HepG2 (cell line): Measurements from ENCODE around the gene CDK18. TPM values are rescaled to one million over a fixed set of nuclear protein-coding genes. Genes with fewer than 3 reads are reported as not detected.

ENCODE experiments used
- HNF4G ChIP-seq, 2 experiments: sonication (generic) in 1 of 2; formaldehyde crosslinking in 1 of 2; IDR thresholded peaks; 2 replicates each; pipeline versions ENCODE4 v1.4.0 to v1.6.1; 2011 to 2020; ENCODE audit warnings: borderline replicate concordance in 2 of 2, low read depth in 2 of 2, mild to moderate bottlenecking in 2 of 2, low read length in 1 of 2, missing genetic modification reagents in 1 of 2, moderate library complexity in 1 of 2
- NCOA2 ChIP-seq: sonication (generic); formaldehyde crosslinking; IDR thresholded peaks from 2 replicates; pipeline ENCODE4 v1.8.0; 2022; ENCODE audit warnings: inconsistent platforms
- NFATC3 ChIP-seq: sonication (generic); formaldehyde crosslinking; IDR thresholded peaks from 2 replicates; pipeline ENCODE4 v1.5.1; 2020; ENCODE audit warnings: mild to moderate bottlenecking, missing genetic modification reagents
- STAG1 ChIP-seq: sonication (generic); formaldehyde crosslinking; IDR thresholded peaks from 2 replicates; pipeline ENCODE4 v1.4.0; 2020; ENCODE audit warnings: missing genetic modification reagents
- SYNCRIP ChIP-seq: fragments of 200-400 bp; formaldehyde crosslinking; IDR thresholded peaks from 2 replicates; pipeline ENCODE4 v1.6.1; 2018; ENCODE audit warnings: mild to moderate bottlenecking, low read depth, low read length; ENCODE audit not compliant: insufficient read depth
- YEATS2 ChIP-seq: sonication (generic); formaldehyde crosslinking; IDR thresholded peaks from 2 replicates; pipeline ENCODE4 v1.4.0; 2020; ENCODE audit warnings: missing genetic modification reagents, borderline replicate concordance
- ZBTB8A ChIP-seq: sonication (generic); formaldehyde crosslinking; IDR thresholded peaks from 2 replicates; pipeline ENCODE4 v1.4.0; 2020; ENCODE audit warnings: mild to moderate bottlenecking, low read depth, missing genetic modification reagents, borderline replicate concordance
- ZFP36L1 ChIP-seq: sonication (generic); formaldehyde crosslinking; IDR thresholded peaks from 2 replicates; pipeline ENCODE4 v1.8.0; 2022; ENCODE audit warnings: mild to moderate bottlenecking, missing genetic modification reagents, moderate library complexity
- ZFY ChIP-seq: sonication (generic); formaldehyde crosslinking; IDR thresholded peaks from 2 replicates; pipeline ENCODE4 v1.4.0; 2020; ENCODE audit warnings: missing genetic modification reagents
- ZNF501 ChIP-seq: sonication (generic); formaldehyde crosslinking; IDR thresholded peaks from 2 replicates; pipeline ENCODE4 v1.5.1; 2020; ENCODE audit warnings: mild to moderate bottlenecking, moderate library complexity, missing genetic modification reagents
- ZNF550 ChIP-seq: sonication (generic); formaldehyde crosslinking; IDR thresholded peaks from 2 replicates; pipeline ENCODE4 v1.4.0; 2020; ENCODE audit warnings: mild to moderate bottlenecking, missing genetic modification reagents, borderline replicate concordance
- ZNF619 ChIP-seq: sonication (generic); formaldehyde crosslinking; IDR thresholded peaks from 2 replicates; pipeline ENCODE4 v1.4.0; 2020; ENCODE audit warnings: mild to moderate bottlenecking, missing genetic modification reagents
- ZNF644 ChIP-seq: IDR thresholded peaks from 2 replicates; pipeline ENCODE4 v1.6.1; 2016; ENCODE audit warnings: low read depth
- ZNF703 ChIP-seq: sonication (generic); formaldehyde crosslinking; IDR thresholded peaks from 2 replicates; pipeline ENCODE4 v1.5.1; 2020; ENCODE audit warnings: missing genetic modification reagents, mild to moderate bottlenecking, moderate library complexity, borderline replicate concordance
- ZSCAN29 ChIP-seq: sonication (generic); formaldehyde crosslinking; conservative IDR thresholded peaks from 2 replicates; pipeline ENCODE4 v1.4.0; 2020; ENCODE audit warnings: mild to moderate bottlenecking, missing genetic modification reagents
- polyA plus RNA-seq, 8 experiments: library from polyadenylated mRNA; depleted of rRNA in 3 of 8; stranded (reverse) in 7 of 8; unstranded in 1 of 8; fragments of >200 nt; fragmentation: Illumina TruSeq in 4 of 8; extraction: Trizol in 4 of 8; gene quantifications; 2 replicates each; pipeline versions ENCODE4 v1.2.1 to v1.2.3, GENCODE V29; 2011 to 2016; ENCODE audit warnings: low read depth in 4 of 8, missing spikeins in 1 of 8, mixed read lengths in 1 of 8; ENCODE audit not compliant: insufficient read depth in 1 of 8
- total RNA-seq, 5 experiments: library from RNA; depleted of rRNA; stranded (reverse); fragments of >200 nt; fragmentation: Illumina TruSeq; extraction: Trizol; gene quantifications; 2 replicates each; pipeline ENCODE4 v1.2.3, GENCODE V29; 2016; ENCODE audit warnings: low read depth in 1 of 5
- TF ChIP-seq, protein P1 (sequence below): sonication (generic); formaldehyde crosslinking; IDR thresholded peaks from 2 replicates; pipeline ENCODE4 v1.5.0; 2020; ENCODE audit warnings: missing genetic modification reagents
- TF ChIP-seq, protein P2 (sequence below), 2 experiments: sonication (generic) in 1 of 2; formaldehyde crosslinking in 1 of 2; IDR thresholded peaks; 2 replicates each; pipeline versions ENCODE4 v1.5.1 to v1.6.1; 2011 to 2020; ENCODE audit warnings: borderline replicate concordance in 1 of 2, low read depth in 1 of 2, low read length in 1 of 2, mild to moderate bottlenecking in 1 of 2, missing genetic modification reagents in 1 of 2, moderate library complexity in 1 of 2
- TF ChIP-seq, protein P3 (sequence below): sonication (generic); formaldehyde crosslinking; IDR thresholded peaks from 2 replicates; pipeline ENCODE4 v1.4.0; 2020; ENCODE audit warnings: missing genetic modification reagents, borderline replicate concordance

Gene CDK18
- total and polyA plus RNA-seq, 2 of the 13 experiments (the other 11 are each of a cell fraction or from before 2014, with no cell fraction given), result 6.4 to 38.8 TPM

DNA sequence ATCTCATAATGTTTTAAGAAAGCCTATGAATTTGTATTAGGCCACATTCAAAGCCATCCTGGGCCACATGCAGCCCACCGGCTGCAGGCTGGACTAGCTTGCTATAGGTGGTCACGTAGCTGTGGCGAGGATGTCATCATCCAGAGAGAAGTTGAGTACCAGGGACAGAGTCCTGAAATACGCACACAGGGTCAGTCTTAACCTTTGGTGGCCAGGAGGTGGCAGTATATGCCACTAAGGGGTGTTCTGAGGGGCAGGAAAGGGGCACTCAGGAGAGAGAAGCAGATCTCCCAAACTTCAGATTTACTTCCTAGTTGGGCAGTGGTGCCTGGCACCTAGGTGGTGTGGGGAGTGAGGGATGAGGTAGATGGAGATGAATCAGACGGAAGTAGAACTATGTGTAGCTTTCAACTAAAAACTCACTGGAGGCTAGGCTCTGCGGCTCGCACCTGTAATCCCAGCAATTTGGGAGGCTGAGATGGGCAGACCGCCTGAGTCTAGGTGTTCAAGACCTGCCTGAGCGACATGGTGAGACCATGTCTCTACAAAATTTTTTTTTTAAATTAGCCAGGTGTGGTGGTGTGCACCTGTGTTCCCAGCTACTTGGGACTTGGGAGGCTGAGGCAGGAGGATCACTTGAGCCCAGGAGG lies 16.3 kb upstream of the CDK18 start (continued):
- peak; percentile 34; the same call in 1 of the 2 replicates for TF ChIP-seq ZNF550 (CRISPR knock-in tag)
- no peak for TF ChIP-seq ZNF619
- no peak for TF ChIP-seq ZNF644
- TF ChIP-seq, protein P1, sequence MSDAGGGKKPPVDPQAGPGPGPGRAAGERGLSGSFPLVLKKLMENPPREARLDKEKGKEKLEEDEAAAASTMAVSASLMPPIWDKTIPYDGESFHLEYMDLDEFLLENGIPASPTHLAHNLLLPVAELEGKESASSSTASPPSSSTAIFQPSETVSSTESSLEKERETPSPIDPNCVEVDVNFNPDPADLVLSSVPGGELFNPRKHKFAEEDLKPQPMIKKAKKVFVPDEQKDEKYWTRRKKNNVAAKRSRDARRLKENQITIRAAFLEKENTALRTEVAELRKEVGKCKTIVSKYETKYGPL (CRISPR knock-in tag), result no peak
- TF ChIP-seq YEATS2, result no peak
- peak; percentile 93 for TF ChIP-seq STAG1 (CRISPR knock-in tag)
- 0 out of 2 replicates have a peak, but pooled peaks have one; percentile 19 for TF ChIP-seq NCOA2 (CRISPR knock-in tag)
- no peak for TF ChIP-seq ZSCAN29
- no peak for TF ChIP-seq ZNF703 (CRISPR knock-in tag)
- no peak for TF ChIP-seq NFATC3 (CRISPR knock-in tag)
- TF ChIP-seq, protein P2, sequence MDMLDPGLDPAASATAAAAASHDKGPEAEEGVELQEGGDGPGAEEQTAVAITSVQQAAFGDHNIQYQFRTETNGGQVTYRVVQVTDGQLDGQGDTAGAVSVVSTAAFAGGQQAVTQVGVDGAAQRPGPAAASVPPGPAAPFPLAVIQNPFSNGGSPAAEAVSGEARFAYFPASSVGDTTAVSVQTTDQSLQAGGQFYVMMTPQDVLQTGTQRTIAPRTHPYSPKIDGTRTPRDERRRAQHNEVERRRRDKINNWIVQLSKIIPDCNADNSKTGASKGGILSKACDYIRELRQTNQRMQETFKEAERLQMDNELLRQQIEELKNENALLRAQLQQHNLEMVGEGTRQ (IDR thresholded peaks at IDR 0.05; ENCODE audit: low read depth, low read length), result no peak
- TF ChIP-seq, protein P2 (CRISPR knock-in tag; IDR thresholded peaks at IDR 0.05; ENCODE audit: borderline replicate concordance), result no peak
- TF ChIP-seq, protein P3, sequence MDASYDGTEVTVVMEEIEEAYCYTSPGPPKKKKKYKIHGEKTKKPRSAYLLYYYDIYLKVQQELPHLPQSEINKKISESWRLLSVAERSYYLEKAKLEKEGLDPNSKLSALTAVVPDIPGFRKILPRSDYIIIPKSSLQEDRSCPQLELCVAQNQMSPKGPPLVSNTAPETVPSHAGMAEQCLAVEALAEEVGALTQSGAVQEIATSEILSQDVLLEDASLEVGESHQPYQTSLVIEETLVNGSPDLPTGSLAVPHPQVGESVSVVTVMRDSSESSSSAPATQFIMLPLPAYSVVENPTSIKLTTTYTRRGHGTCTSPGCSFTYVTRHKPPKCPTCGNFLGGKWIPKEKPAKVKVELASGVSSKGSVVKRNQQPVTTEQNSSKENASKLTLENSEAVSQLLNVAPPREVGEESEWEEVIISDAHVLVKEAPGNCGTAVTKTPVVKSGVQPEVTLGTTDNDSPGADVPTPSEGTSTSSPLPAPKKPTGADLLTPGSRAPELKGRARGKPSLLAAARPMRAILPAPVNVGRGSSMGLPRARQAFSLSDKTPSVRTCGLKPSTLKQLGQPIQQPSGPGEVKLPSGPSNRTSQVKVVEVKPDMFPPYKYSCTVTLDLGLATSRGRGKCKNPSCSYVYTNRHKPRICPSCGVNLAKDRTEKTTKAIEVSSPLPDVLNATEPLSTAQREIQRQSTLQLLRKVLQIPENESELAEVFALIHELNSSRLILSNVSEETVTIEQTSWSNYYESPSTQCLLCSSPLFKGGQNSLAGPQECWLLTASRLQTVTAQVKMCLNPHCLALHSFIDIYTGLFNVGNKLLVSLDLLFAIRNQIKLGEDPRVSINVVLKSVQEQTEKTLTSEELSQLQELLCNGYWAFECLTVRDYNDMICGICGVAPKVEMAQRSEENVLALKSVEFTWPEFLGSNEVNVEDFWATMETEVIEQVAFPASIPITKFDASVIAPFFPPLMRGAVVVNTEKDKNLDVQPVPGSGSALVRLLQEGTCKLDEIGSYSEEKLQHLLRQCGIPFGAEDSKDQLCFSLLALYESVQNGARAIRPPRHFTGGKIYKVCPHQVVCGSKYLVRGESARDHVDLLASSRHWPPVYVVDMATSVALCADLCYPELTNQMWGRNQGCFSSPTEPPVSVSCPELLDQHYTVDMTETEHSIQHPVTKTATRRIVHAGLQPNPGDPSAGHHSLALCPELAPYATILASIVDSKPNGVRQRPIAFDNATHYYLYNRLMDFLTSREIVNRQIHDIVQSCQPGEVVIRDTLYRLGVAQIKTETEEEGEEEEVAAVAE, result no peak
- TF ChIP-seq SYNCRIP, result no peak
- TF ChIP-seq HNF4G (IDR thresholded peaks at IDR 0.05; ENCODE audit: borderline replicate concordance, low read depth, low read length), result no peak
- no peak for TF ChIP-seq HNF4G (CRISPR knock-in tag; IDR thresholded peaks at IDR 0.05; ENCODE audit: borderline replicate concordance, low read depth)
- TF ChIP-seq ZNF501, result no peak
- TF ChIP-seq ZFY (CRISPR knock-in tag), result no peak
- no peak for TF ChIP-seq ZFP36L1 (CRISPR knock-in tag)
- no peak for TF ChIP-seq ZBTB8A (CRISPR knock-in tag)
